HUES64 (cell line): ENCODE data around the gene C5orf15.
"Not testable (repeated sequence)": the region's sequence is repeated elsewhere in the genome, so short reads cannot be mapped to it uniquely, and the experiment has no call there.

Experiments
- H3K27ac ChIP-seq: 2 replicates; pipeline ENCODE4 v1.7.0; 2013; ENCODE audit warnings: low read depth, low read length, inconsistent platforms
- H3K27me3 ChIP-seq: 2 replicates; pipeline ENCODE4 v1.6.1; 2013; ENCODE audit warnings: mild to moderate bottlenecking, low read length; ENCODE audit not compliant: insufficient read depth
- H3K36me3 ChIP-seq: 2 replicates; pipeline ENCODE4 v1.6.1; 2013; ENCODE audit warnings: mild to moderate bottlenecking, low read length; ENCODE audit not compliant: insufficient read depth
- H3K4me1 ChIP-seq: 2 replicates; pipeline ENCODE4 v1.6.1; 2013; ENCODE audit warnings: mild to moderate bottlenecking, low read length, moderate library complexity; ENCODE audit not compliant: insufficient read depth
- H3K4me3 ChIP-seq: 2 replicates; pipeline ENCODE4 v1.5.1; 2013; ENCODE audit warnings: mild to moderate bottlenecking, low read length, moderate library complexity
- H3K9ac ChIP-seq: 2 replicates; pipeline ENCODE4 v1.6.1; 2013; ENCODE audit warnings: mild to moderate bottlenecking, low read depth, low read length
- H3K9me3 ChIP-seq: 2 replicates; pipeline ENCODE4 v1.6.1; 2013; ENCODE audit warnings: low read depth, low read length; ENCODE audit not compliant: insufficient read depth
- WGBS: fragments of 150-250, 120-280 bp; methylation state at CpG from one replicate; pipeline ENCODE4 v1.1.7; 2013; ENCODE audit warnings: missing lambda C conversion rate; 5-methylcytosine and 5-hydroxymethylcytosine counted together

C5orf15 gene

GRCh38 chr5:133957080-133957479, 11.3 kb downstream of the C5orf15 start:
- 89% methylated on average over 4 of the region's 4 CpGs for WGBS
- H3K4me1 ChIP-seq: no peaks in the 10 kb centered on the region

DNA sequence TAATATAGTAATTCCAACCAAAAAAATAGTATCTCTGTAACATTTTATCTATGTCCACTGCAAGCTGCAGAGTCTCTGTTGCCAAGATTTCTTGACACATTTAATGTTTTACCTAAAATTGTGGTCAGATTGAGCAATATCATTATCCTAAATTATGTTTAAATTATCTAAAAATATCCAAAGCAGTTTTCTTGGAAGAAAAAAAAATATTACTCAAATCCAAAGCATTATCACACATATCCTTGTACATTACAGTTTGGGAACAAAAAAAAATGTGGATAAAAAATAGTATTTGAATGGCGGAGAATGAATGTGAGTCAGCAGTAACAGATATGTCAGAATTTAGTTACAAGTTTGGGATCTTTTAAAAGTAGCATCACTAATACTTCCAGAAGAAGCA, 12.2 kb downstream of the C5orf15 start:
- peaks cover 57% of the 10 kb centered on the region for H3K36me3 ChIP-seq
- WGBS: no CpG with 5 or more reads among the region's 1 CpG
- H3K4me3 ChIP-seq, H3K4me1 ChIP-seq, H3K9me3 ChIP-seq, H3K9ac ChIP-seq, H3K27ac ChIP-seq, H3K27me3 ChIP-seq: not testable (repeated sequence)

More at GRCh38 chr5:133957080-133957479, 11.3 kb downstream of the C5orf15 start:
- Histone ChIP-seq H3K27me3 (no peaks in the 10 kb centered on the region), H3K9me3 (no peaks in the 10 kb centered on the region), H3K4me3 (no peak overlapping the region), H3K27ac (no peak overlapping the region), H3K9ac (no peak overlapping the region), H3K36me3 (peaks cover 57% of the 10 kb centered on the region)

GRCh38 chr5:133953568-133954145, 14.8 kb downstream of the C5orf15 start:
- H3K4me1 ChIP-seq: no peaks in the 10 kb centered on the region
- WGBS: 93% methylated on average over 10 of the region's 10 CpGs
- H3K4me3 ChIP-seq: no peak overlapping the region

GRCh38 chr5:133952729-133953567, 15.5 kb downstream of the C5orf15 start:
- H3K27me3 ChIP-seq: no peaks in the 10 kb centered on the region
- WGBS: 92% methylated on average over 10 of the region's 10 CpGs
- H3K4me3 ChIP-seq: no peak overlapping the region
- H3K4me1 ChIP-seq: no peaks in the 10 kb centered on the region
- no peak overlapping the region for H3K27ac ChIP-seq
- H3K36me3 ChIP-seq: peaks cover 35% of the 10 kb centered on the region
- no peak overlapping the region for H3K9ac ChIP-seq
- no peaks in the 10 kb centered on the region for H3K9me3 ChIP-seq

More at GRCh38 chr5:133953568-133954145, 14.8 kb downstream of the C5orf15 start:
- Histone ChIP-seq H3K9ac (no peak overlapping the region), H3K27me3 (no peaks in the 10 kb centered on the region), H3K36me3 (peaks cover 41% of the 10 kb centered on the region), H3K27ac (no peak overlapping the region), H3K9me3 (no peaks in the 10 kb centered on the region)

DNA sequence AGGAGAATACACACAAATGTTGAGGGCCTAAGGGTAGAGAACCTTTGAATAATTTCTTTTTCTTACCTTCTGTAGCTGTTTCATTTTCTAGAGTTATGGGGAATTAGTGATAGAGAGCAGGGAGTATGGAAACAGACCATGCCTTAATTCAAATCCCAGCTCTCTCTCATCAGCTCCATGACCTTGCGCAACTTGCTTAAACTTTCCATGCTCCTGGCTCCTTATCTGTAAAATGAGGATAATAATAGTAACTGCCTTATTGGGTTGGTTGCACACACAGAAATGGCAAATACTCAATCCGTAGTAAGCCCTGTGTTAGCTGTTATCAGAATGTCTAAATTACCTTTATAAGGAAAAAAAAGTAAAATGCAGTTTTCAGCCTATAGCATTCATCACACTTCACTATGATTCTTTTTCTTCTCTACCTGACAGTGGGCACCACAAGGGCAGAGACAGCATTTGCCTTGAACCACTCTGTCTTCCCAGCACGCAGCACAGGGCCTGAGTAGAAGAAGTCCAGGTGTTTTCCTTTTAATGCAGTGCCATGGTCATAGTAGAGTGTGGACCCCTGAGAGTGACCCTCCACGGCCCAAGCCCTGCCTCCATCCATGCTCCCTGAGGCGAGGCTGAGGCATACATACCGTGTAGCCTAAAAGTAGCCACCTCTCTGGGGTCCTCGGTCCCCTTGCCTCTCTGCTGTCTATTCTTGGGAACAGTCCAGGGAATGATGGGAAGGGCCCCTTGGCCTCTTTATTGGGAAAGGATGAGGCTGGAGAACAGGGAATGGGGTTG, 17.4 kb downstream of the C5orf15 start:
- H3K9me3 ChIP-seq: no peaks in the 10 kb centered on the region
- H3K27ac ChIP-seq: no peak overlapping the region
- WGBS: 93% methylated on average over 6 of the region's 7 CpGs
- no peaks in the 10 kb centered on the region for H3K27me3 ChIP-seq
- peaks cover 16% of the 10 kb centered on the region for H3K36me3 ChIP-seq
- no peak overlapping the region for H3K9ac ChIP-seq
- H3K4me1 ChIP-seq: no peaks in the 10 kb centered on the region
- H3K4me3 ChIP-seq: no peak overlapping the region

GRCh38 chr5:133948721-133949120, 19.7 kb downstream of the C5orf15 start:
- Histone ChIP-seq H3K9me3 (no peaks in the 10 kb centered on the region), H3K4me3 (no peak overlapping the region), H3K36me3 (no peaks in the 10 kb centered on the region), H3K27me3 (no peaks in the 10 kb centered on the region), H3K9ac (no peak overlapping the region), H3K4me1 (no peaks in the 10 kb centered on the region), H3K27ac (no peak overlapping the region)

- WGBS: 88% methylated on average over 5 of the region's 5 CpGs
- no peaks in the 10 kb centered on the region for H3K9me3 ChIP-seq
- H3K27ac ChIP-seq: no peak overlapping the region
- H3K9ac ChIP-seq: no peak overlapping the region
- H3K4me3 ChIP-seq: no peak overlapping the region
- no peaks in the 10 kb centered on the region for H3K36me3 ChIP-seq
- H3K27me3 ChIP-seq: no peaks in the 10 kb centered on the region
- no peaks in the 10 kb centered on the region for H3K4me1 ChIP-seq
Measured at GRCh38 chr5:133947431-133947841, 21.0 kb downstream of the C5orf15 start.

DNA sequence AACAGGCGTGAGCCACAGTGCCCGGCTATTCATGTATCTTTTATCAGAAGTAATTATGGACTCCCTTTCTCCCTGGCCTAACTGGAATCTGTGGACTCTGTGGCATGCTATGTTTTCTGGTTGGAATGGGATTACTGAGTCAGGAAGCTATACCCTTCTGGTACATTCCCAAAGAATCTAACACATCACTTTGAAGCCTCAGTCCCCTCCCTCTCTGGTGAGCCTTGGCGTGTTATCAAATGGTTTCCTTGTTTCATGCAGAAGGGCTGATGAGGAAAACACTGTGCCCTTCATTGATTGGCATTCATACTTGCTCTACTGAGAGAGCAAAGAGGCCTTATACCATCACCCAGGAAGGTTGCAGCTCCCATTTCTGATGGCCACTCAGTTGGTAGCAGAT, 22.9 kb downstream of the C5orf15 start:
- Histone ChIP-seq H3K4me3 (no peak overlapping the region), H3K9me3 (no peaks in the 10 kb centered on the region), H3K27me3 (no peaks in the 10 kb centered on the region), H3K4me1 (no peaks in the 10 kb centered on the region), H3K36me3 (no peaks in the 10 kb centered on the region), H3K9ac (no peak overlapping the region), H3K27ac (no peak overlapping the region)
- 95% methylated on average over 3 of the region's 3 CpGs for WGBS

GRCh38 chr5:133944263-133945185, 23.9 kb downstream of the C5orf15 start:
- no peak overlapping the region for H3K4me3 ChIP-seq
- H3K9me3 ChIP-seq: no peaks in the 10 kb centered on the region
- no peaks in the 10 kb centered on the region for H3K27me3 ChIP-seq
- H3K9ac ChIP-seq: no peak overlapping the region
- H3K27ac ChIP-seq: no peak overlapping the region
- H3K36me3 ChIP-seq: no peaks in the 10 kb centered on the region
- no peaks in the 10 kb centered on the region for H3K4me1 ChIP-seq
- 77% methylated on average over 19 of the region's 19 CpGs for whole genome bisulfite sequencing

GRCh38 chr5:133943475-133943817, 25.0 kb downstream of the C5orf15 start:
- Histone ChIP-seq H3K27me3 (no peaks in the 10 kb centered on the region), H3K9me3 (no peaks in the 10 kb centered on the region), H3K36me3 (no peaks in the 10 kb centered on the region), H3K9ac (no peak overlapping the region), H3K4me3 (no peak overlapping the region), H3K27ac (no peak overlapping the region), H3K4me1 (no peaks in the 10 kb centered on the region)
- WGBS: 96% methylated on average over 7 of the region's 7 CpGs
